OCI-LY7 (cell line): Measurements from ENCODE around the gene DYRK2. TPM values are rescaled to one million over a fixed set of nuclear protein-coding genes. Genes with fewer than 3 reads are reported as not detected.

Experiments
- BruUV-seq: library from RNA; stranded (reverse); fragments of 400-500 nt; replicated peaks from 2 replicates; lab custom pipeline; 2021; lab: Mats Ljungman, UMichigan
- CTCF ChIA-PET: fragments of 300-600 bp; sonication (Branson Sonifier 250); formaldehyde crosslinking; loops from one replicate; lab custom pipeline; 2022; ENCODE audit warnings: antibody characterized with exemption; ENCODE audit not compliant: unreplicated experiment; lab: Charles Lee
- POLR2A ChIA-PET: fragments of 300-600 bp; sonication (Branson Sonifier 250); formaldehyde crosslinking; loops from one replicate; lab custom pipeline; 2022; ENCODE audit warnings: antibody characterized with exemption; lab: Charles Lee
- DNase-seq: peaks from one replicate; pipeline ENCODE4 v3.0.0-alpha.2; 2015; ENCODE audit warnings: low spot score
- H2AFZ ChIP-seq: fragments of 200-600 bp; sonication (generic), shearing (Covaris generic); 2 replicates; pipeline ENCODE4 v1.6.1; 2014; ENCODE audit warnings: mild to moderate bottlenecking, antibody characterized with exemption, low read length, moderate library complexity
- H3K27ac ChIP-seq: fragments of 200-600 bp; sonication (generic); 2 replicates; pipeline ENCODE4 v1.5.1; 2014; ENCODE audit warnings: mixed run types, low read depth, mild to moderate bottlenecking, moderate library complexity, low read length, inconsistent platforms; ENCODE audit not compliant: poor library complexity, severe bottlenecking
- H3K36me3 ChIP-seq: fragments of 200-600 bp; sonication (generic); 2 replicates; pipeline ENCODE4 v1.6.1; 2014; ENCODE audit warnings: mild to moderate bottlenecking, antibody characterized with exemption, low read length, moderate library complexity, mixed read lengths; ENCODE audit not compliant: insufficient read depth
- H3K4me1 ChIP-seq: fragments of 200-600 bp; sonication (generic); 2 replicates; pipeline ENCODE4 v1.5.1; 2014; ENCODE audit warnings: mild to moderate bottlenecking, low read length; ENCODE audit not compliant: insufficient read depth, poor library complexity, severe bottlenecking
- H3K4me2 ChIP-seq: fragments of 200-600 bp; sonication (generic); 2 replicates; pipeline ENCODE4 v1.6.1; 2014; ENCODE audit warnings: mild to moderate bottlenecking, low read length
- H3K4me3 ChIP-seq: fragments of 200-600 bp; sonication (generic); 2 replicates; pipeline ENCODE4 v1.5.1; 2014; ENCODE audit warnings: mild to moderate bottlenecking, low read depth, low read length; ENCODE audit not compliant: poor library complexity, severe bottlenecking
- H3K79me2 ChIP-seq: fragments of 200-600 bp; sonication (generic); 2 replicates; pipeline ENCODE4 v1.6.1; 2016; ENCODE audit warnings: low read depth, mild to moderate bottlenecking, low read length, moderate library complexity, mixed read lengths; ENCODE audit not compliant: insufficient read depth
- H3K9me2 ChIP-seq: fragments of 200-600 bp; sonication (generic); 2 replicates; pipeline ENCODE4 v1.6.1; 2016; ENCODE audit warnings: mild to moderate bottlenecking, low read length, mixed read lengths; ENCODE audit not compliant: insufficient read depth
- H3K9me3 ChIP-seq: fragments of 200-600 bp; sonication (generic); 2 replicates; pipeline ENCODE4 v1.6.1; 2014; ENCODE audit warnings: mild to moderate bottlenecking, mixed run types, low read length, mixed read lengths
- H4K20me1 ChIP-seq: fragments of 200-600 bp; sonication (generic); 2 replicates; pipeline ENCODE4 v1.6.1; 2014; ENCODE audit warnings: mild to moderate bottlenecking, antibody characterized with exemption, low read length, moderate library complexity, mixed read lengths; ENCODE audit not compliant: insufficient read depth
- EZH2phosphoT487 ChIP-seq: fragments of 200-600 bp; sonication (generic); IDR thresholded peaks from 2 replicates; pipeline ENCODE4 v1.6.1; 2018; ENCODE audit warnings: low read depth, borderline replicate concordance, mild to moderate bottlenecking, mixed run types, antibody characterized with exemption, low read length, moderate library complexity, mixed read lengths
- intact Hi-C: fragments of 100-400 bp; cut with micrococcal nuclease; formaldehyde crosslinking; loops from one replicate; pipeline ENCODE4 v1.10.0; 2022; ENCODE audit not compliant: unreplicated experiment
- total RNA-seq, 2 experiments: library from RNA; depleted of rRNA in 1 of 2; stranded (reverse); fragments of >200 nt in 1 of 2; shearing (Covaris generic) in 1 of 2; gene quantifications; 2 replicates each; pipeline ENCODE4 v1.2.3, GENCODE V29; 2014 to 2022
- TF ChIP-seq, protein P1 (sequence below): fragments of 200-600 bp; sonication (generic); conservative IDR thresholded peaks from 2 replicates; pipeline ENCODE4 v1.5.1; 2014; ENCODE audit warnings: mild to moderate bottlenecking, antibody characterized with exemption, low read length, moderate library complexity, mixed read lengths

The DYRK2 gene
- total RNA-seq, 2 experiments from 2014 or later = 30.6 to 32.3 TPM

DNA sequence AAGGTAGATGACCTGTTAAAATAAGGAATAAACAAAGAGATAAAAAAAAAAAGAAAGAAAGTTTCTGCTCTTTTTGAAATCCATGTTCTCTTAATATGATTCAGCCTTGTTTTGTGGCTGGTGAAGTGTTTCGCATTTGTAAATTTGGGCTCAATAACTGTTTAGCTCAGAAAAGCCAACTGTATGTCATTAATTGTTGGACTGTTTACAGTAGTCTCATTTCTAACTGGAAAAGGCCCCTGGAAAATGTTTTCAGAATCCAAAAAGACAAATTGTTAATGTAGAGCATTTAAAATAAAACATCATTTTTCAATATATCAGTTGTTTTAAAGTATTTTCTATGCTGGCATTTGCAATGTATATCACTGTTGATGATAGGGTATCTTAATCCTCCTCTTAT is 47.4 kb upstream of the DYRK2 start:
- H3K9me2 ChIP-seq = no peaks in the 10 kb centered on the region
- TF ChIP-seq, protein P1, sequence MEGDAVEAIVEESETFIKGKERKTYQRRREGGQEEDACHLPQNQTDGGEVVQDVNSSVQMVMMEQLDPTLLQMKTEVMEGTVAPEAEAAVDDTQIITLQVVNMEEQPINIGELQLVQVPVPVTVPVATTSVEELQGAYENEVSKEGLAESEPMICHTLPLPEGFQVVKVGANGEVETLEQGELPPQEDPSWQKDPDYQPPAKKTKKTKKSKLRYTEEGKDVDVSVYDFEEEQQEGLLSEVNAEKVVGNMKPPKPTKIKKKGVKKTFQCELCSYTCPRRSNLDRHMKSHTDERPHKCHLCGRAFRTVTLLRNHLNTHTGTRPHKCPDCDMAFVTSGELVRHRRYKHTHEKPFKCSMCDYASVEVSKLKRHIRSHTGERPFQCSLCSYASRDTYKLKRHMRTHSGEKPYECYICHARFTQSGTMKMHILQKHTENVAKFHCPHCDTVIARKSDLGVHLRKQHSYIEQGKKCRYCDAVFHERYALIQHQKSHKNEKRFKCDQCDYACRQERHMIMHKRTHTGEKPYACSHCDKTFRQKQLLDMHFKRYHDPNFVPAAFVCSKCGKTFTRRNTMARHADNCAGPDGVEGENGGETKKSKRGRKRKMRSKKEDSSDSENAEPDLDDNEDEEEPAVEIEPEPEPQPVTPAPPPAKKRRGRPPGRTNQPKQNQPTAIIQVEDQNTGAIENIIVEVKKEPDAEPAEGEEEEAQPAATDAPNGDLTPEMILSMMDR = no peak
- TF ChIP-seq EZH2phosphoT487 = no peak
- no peak overlapping the region for H3K27ac ChIP-seq
- no peaks in the 10 kb centered on the region for H3K36me3 ChIP-seq
- H3K9me3 ChIP-seq = no peaks in the 10 kb centered on the region
- no peak overlapping the region for H3K4me2 ChIP-seq
- BruUV-seq = no TSS peak
- no peaks in the 10 kb centered on the region for H4K20me1 ChIP-seq
- H3K4me1 ChIP-seq = no peaks in the 10 kb centered on the region
- no peaks in the 10 kb centered on the region for H3K79me2 ChIP-seq
- POLR2A ChIA-PET = interaction anchor here (1.1 kb wide), 1 partner anchor 10 kb away, joined by 5 read pairs; no protein-coding TSS in a partner anchor
- CTCF ChIA-PET = no interaction called here
- intact Hi-C loops = no loop called here
- no peak overlapping the region for H2AFZ ChIP-seq
- DNase-seq = no peak
- H3K4me3 ChIP-seq = no peak overlapping the region

DNA sequence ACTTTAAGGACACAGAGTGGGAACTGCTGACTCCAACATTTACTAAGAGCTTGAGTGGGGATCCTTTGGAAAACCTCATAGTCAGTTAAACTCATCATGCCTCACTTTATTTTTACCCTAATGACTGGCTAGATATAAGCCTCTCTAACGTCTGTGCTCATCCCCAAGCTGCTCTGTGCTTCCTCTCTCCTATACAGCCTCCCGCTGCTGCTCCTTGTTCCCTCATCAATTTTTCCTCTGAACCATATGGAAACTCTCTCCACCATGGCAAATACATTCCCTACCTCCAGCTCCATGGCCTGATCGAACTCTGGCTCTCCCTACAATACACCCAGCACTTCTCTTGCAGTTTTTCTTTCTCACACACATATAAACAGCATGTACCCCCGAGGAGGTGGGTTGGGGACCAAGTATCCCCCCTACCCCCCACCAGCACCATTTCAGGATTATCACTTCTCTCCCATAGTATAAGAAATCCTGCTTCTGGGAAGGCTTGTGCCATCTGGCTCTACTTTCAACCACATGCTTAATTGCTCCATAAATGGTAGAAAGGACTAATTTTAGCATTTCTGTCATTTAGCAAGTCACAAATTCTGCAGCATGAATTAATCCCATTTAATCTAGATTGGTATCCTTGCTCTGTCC is 39.2 kb upstream of the DYRK2 start:
- Histone ChIP-seq H4K20me1 (no peaks in the 10 kb centered on the region), H3K36me3 (no peaks in the 10 kb centered on the region), H3K27ac (no peak overlapping the region), H3K4me1 (no peaks in the 10 kb centered on the region), H3K79me2 (no peaks in the 10 kb centered on the region), H3K4me3 (no peak overlapping the region), H2AFZ (no peak overlapping the region), H3K9me3 (no peaks in the 10 kb centered on the region), H3K9me2 (no peaks in the 10 kb centered on the region; the same call in 1 of the 2 replicates), H3K4me2 (no peak overlapping the region)
- CTCF ChIA-PET = no interaction called here
- BruUV-seq = no TSS peak
- intact Hi-C loops = no loop called here
- POLR2A ChIA-PET = no interaction called here
- DNase-seq = no peak
- no peak for TF ChIP-seq EZH2phosphoT487
- TF ChIP-seq, protein P1 = no peak

DNA sequence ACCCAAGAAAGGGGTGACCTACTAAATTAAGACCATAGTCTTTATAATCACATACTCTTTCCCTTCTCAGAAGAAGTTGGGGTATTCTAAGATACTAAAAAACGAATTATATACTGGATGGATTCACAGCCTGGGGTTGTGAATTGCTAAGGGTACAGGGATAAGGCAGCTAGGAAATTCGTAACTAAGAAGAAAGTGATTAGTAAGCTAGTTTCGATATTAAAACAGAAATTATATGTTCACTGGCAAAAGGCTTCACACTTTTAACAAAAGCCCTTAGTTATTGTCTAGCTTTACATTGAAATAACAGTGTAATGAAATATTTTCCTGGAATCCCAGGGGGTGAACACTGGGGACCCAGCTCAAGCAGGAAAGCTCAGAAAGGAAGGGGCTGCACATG is 35.5 kb upstream of the DYRK2 start:
- Histone ChIP-seq H3K4me2 (no peak overlapping the region), H3K9me2 (no peaks in the 10 kb centered on the region; the same call in 1 of the 2 replicates), H3K4me1 (no peaks in the 10 kb centered on the region), H3K9me3 (no peaks in the 10 kb centered on the region), H3K27ac (no peak overlapping the region), H3K79me2 (no peaks in the 10 kb centered on the region), H3K36me3 (no peaks in the 10 kb centered on the region), H2AFZ (no peak overlapping the region), H4K20me1 (no peaks in the 10 kb centered on the region), H3K4me3 (no peak overlapping the region)
- BruUV-seq = no TSS peak
- intact Hi-C loops = no loop called here
- ChIA-PET CTCF (no interaction called here), POLR2A (interaction anchor here (0.7 to 0.8 kb wide), 2 partner anchors 10 to 84 kb away, joined by 3 read pairs; no protein-coding TSS in a partner anchor)
- DNase-seq = no peak
- TF ChIP-seq, protein P1 = no peak
- TF ChIP-seq EZH2phosphoT487 = no peak
